ENCODE measurements around the gene ERVV-1.

Gene ERVV-1

DNA sequence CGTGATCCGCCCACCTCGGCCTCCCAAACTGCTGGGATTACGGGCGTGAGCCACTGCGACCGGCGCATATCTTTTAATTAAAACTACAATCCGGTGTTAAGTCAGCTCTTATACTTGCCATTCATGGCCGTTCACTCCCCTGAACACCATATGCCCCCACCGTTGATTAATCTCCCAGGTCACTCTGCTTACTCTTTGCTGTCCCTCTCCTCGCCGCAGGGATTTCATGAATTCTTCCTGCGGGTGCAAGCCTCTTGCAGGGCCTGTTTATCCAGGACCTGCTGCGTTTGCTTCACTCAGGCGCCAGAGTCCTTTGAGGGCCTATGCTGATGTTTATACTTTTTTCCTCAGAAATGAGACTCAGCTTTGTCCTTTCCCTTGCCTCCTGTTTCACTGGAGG, 31.8 kb downstream of the ERVV-1 start:
- no peaks in the 10 kb centered on the region for H3K27me3 ChIP-seq (ENCODE audit: low read depth)
- H3K9me3 ChIP-seq, result peaks cover 34% of the 10 kb centered on the region
- DNase-seq (ENCODE audit: low spot score in 2 of 2), result no peak
- H3K36me3 ChIP-seq (replicated peaks), result no peaks in the 10 kb centered on the region
- in situ Hi-C loops (cut with MboI; ENCODE audit: low sequenced_read_pairs), result no loop called here
- no peaks in the 10 kb centered on the region for H3K4me1 ChIP-seq
- no peak overlapping the region for H3K4me3 ChIP-seq

DNA sequence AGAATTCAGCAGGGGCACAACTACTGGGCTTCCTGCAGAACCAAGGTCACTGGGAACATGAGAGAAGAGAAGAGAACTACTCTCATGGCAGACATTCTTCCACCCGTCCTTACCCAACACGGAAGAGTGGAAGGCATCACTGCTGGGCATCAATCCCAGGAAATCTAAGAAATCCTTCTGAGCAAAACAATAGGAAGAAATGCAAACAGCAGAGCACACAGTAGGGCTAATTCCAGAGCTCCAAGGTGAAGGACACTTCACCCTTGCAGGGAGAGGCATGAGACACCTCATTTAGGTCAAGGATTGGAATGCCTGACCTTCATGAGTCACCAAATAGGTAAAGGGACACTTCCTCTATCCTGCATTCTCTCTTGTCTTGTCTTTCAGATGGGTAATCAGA, 33.7 kb downstream of the ERVV-1 start:
- Histone ChIP-seq H3K4me3 (no peak overlapping the region), H3K27me3 (ENCODE audit: low read depth) (no peaks in the 10 kb centered on the region), H3K36me3 (replicated peaks) (no peaks in the 10 kb centered on the region), H3K4me1 (no peaks in the 10 kb centered on the region), H3K9me3 (peaks cover 29% of the 10 kb centered on the region)
- in situ Hi-C loops (cut with MboI; ENCODE audit: low sequenced_read_pairs), result no loop called here
- DNase-seq (ENCODE audit: low spot score in 2 of 2), result no peak

DNA sequence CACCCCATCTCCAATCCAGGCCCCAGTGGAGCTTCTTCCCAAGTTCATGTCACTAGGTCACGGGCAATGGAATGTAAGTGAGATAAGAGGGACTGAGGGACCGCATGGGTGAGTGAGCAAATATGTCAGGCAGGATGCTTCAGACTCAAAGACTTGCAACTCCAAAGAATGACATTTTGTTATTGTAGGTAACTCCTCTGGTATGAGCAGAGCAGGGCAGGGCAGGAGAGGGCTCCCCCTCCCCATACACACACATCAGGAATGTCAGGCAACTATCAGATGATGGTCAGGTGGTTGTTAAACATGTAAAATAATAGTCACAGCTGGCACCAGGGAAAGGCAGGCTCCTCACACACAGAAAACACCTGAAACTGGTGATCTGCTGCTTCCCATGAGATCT, 41.4 kb downstream of the ERVV-1 start:
- no peak for DNase-seq (ENCODE audit: low spot score in 2 of 2)
- H3K4me3 ChIP-seq, result no peak overlapping the region
- H3K4me1 ChIP-seq, result no peaks in the 10 kb centered on the region
- no peaks in the 10 kb centered on the region for H3K27me3 ChIP-seq (ENCODE audit: low read depth)
- no peaks in the 10 kb centered on the region for H3K36me3 ChIP-seq (replicated peaks)
- in situ Hi-C loops (cut with MboI; ENCODE audit: low sequenced_read_pairs), result no loop called here
- no peaks in the 10 kb centered on the region; the same call in 1 of the 2 replicates for H3K9me3 ChIP-seq

- Histone ChIP-seq H3K27me3 (ENCODE audit: low read depth) (no peaks in the 10 kb centered on the region), H3K4me1 (no peaks in the 10 kb centered on the region), H3K9me3 (no peaks in the 10 kb centered on the region; the same call in 1 of the 2 replicates), H3K4me3 (no peak overlapping the region), H3K36me3 (replicated peaks) (no peaks in the 10 kb centered on the region)
- in situ Hi-C loops (cut with MboI; ENCODE audit: low sequenced_read_pairs), result no loop called here
- no peak for DNase-seq (ENCODE audit: low spot score in 2 of 2)
Measured at GRCh38 chr19:53057904-53058580, 44.3 kb downstream of the ERVV-1 start.
